Cardiac septum (tissue), 1 donor: Measurements from ENCODE around the gene VRK2. TPM values are rescaled to one million over a fixed set of nuclear protein-coding genes. Genes with fewer than 3 reads are reported as not detected.

Experiments
- DNase-seq: peaks from one replicate; pipeline ENCODE4 v3.0.0-alpha.2; 2020; ENCODE audit warnings: low spot score
- intact Hi-C: fragments of 100-400 bp; cut with DNase I; formaldehyde crosslinking; loops from one replicate; pipeline ENCODE4 v1.14.0; 2022
- total RNA-seq: library from RNA; stranded (reverse); fragmentation: NEBNext Ultra II Directional; extraction: Animal tissue kit (Norgen Biotek cat#: 25700); gene quantifications from one replicate; pipeline ENCODE4 v1.2.1, GENCODE V29; 2021
- donor health status: DM: no; HTN: no; CAD: no.

VRK2 gene
- total RNA-seq, 1 donor from 2014 or later = 20.0 TPM

GRCh38 chr2:58195662-58196061 is 149.1 kb downstream of the VRK2 start:
- no peak for DNase-seq
- intact Hi-C loops = no loop called here

- intact Hi-C loops = no loop called here
- no peak for DNase-seq
These were observed 151.3 kb downstream of the VRK2 start for GRCh38 chr2:58197894-58198293.

GRCh38 chr2:58202404-58202803 is 155.8 kb downstream of the VRK2 start:
- no peak for DNase-seq
- intact Hi-C loops = no loop called here

DNA sequence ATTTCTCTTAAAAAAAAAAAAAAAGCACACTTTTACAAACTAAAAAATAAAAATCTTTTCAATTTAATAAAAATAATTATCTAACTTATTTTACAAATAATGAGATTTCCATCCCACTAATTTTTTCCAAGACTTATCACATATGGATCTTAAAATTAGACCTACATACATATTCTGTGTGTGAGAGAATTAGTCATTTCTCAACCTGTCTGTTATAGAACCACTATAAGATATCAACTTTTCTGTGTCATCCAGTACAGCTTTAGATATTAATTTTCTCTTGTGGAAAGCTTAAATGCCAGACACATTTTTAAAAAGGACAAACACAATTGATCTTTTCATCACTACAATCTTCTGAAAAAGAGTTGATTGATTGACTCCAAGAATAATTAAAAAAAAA is 156.4 kb downstream of the VRK2 start:
- no peak for DNase-seq
- intact Hi-C loops = no loop called here

DNA sequence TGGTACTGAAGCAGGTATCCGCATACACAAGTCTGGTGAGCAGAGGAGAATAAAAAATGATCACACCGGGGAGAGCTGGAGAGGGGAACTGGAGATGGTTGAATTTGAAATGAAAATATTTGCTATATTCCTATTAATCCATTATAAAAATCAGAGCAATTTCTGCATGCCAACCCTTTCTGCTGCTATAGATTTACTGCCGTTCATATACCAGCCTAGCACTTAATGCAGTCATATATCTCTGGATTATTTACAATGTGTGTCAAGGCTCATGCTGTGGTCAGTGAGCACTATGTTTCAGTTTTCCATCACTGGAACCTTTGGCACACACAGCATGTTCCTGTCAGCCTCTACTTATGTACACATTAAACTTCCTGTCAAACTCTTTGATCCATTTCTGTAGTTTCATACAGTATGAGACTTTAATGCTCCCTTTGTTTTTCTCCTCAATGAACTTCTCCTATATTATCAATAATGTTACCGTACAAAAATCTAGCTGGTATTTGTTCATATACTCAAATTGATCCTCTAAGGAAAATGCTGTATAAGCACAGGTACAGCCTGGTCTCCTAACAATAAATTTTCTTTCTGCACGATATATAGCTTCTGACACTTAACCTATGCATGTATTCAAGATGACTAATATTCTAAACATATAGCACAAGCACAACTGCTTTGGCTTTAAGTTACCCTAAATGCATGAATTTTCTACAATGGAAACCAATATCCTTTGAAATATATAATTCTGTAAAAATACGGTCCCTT is 157.8 kb downstream of the VRK2 start:
- no peak for DNase-seq
- intact Hi-C loops = no loop called here

- DNase-seq = no peak
- intact Hi-C loops = no loop called here
These were observed 160.2 kb downstream of the VRK2 start for GRCh38 chr2:58206785-58207184.

DNA sequence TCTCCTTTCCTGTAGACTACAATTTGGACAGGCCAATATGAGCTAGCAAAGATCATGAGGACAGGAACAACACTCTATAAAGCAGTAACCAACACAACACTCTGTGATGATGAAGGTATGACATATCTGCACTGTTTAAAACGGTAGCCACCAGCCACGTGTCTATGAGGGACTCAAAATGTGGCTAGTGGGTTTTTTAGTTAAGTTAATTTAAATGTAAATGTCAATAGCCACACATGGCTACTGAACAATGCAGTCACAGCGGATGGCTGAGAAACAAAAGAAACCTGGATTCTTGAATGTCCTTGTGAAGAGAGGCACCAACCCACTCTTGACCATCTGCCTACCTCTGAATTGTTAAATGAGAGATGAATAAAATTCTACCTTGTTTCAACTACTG is 160.6 kb downstream of the VRK2 start:
- intact Hi-C loops = no loop called here
- DNase-seq = no peak

Other genes with a start within 250 kb of the VRK2 start
- 11.4 TPM for gene FANCL, start 194.5 kb downstream of the VRK2 start, total RNA-seq